ENCODE data around the gene ABLIM2.

The ABLIM2 gene

GRCh38 chr4:8101213-8102075 is 57.2 kb downstream of the ABLIM2 start:
- no peak for DNase-seq

- no peak for DNase-seq
Measured at GRCh38 chr4:8099981-8100464, 58.6 kb downstream of the ABLIM2 start.

- no peak for DNase-seq
Measured at GRCh38 chr4:8098506-8098905, 60.1 kb downstream of the ABLIM2 start.

GRCh38 chr4:8097721-8098345 is 60.8 kb downstream of the ABLIM2 start:
- no peak for DNase-seq

- no peak for DNase-seq
Measured at GRCh38 chr4:8097141-8097541, 61.5 kb downstream of the ABLIM2 start.

GRCh38 chr4:8096690-8097061 is 61.9 kb downstream of the ABLIM2 start:
- no peak for DNase-seq

GRCh38 chr4:8095956-8096689 is 62.5 kb downstream of the ABLIM2 start:
- no peak for DNase-seq

- DNase-seq = no peak
Measured at GRCh38 chr4:8093587-8094274, 64.9 kb downstream of the ABLIM2 start.

GRCh38 chr4:8092282-8092681 is 66.3 kb downstream of the ABLIM2 start:
- DNase-seq = no peak

- no peak for DNase-seq
Measured at GRCh38 chr4:8090744-8091301, 67.8 kb downstream of the ABLIM2 start.

GRCh38 chr4:8090312-8090711 is 68.3 kb downstream of the ABLIM2 start:
- DNase-seq = no peak

- no peak for DNase-seq
Measured at GRCh38 chr4:8089862-8090261, 68.8 kb downstream of the ABLIM2 start.

- no peak for DNase-seq
Measured at GRCh38 chr4:8088966-8089491, 69.6 kb downstream of the ABLIM2 start.

GRCh38 chr4:8087921-8088495 is 70.6 kb downstream of the ABLIM2 start:
- no peak for DNase-seq

- no peak for DNase-seq
Measured at GRCh38 chr4:8086783-8087445, 71.7 kb downstream of the ABLIM2 start.

- no peak for DNase-seq
Measured at GRCh38 chr4:8085491-8086117, 73.0 kb downstream of the ABLIM2 start.

- DNase-seq = no peak
Measured at GRCh38 chr4:8084712-8085490, 73.7 kb downstream of the ABLIM2 start.

- no peak for DNase-seq
Measured at GRCh38 chr4:8084031-8084660, 74.5 kb downstream of the ABLIM2 start.

- DNase-seq = no peak
Measured at GRCh38 chr4:8083086-8083825, 75.4 kb downstream of the ABLIM2 start.
